ENCODE data around the gene EHD1.
A peak's percentile ranks its signal among the peaks of the same experiment; 100 is the strongest.

DNA sequence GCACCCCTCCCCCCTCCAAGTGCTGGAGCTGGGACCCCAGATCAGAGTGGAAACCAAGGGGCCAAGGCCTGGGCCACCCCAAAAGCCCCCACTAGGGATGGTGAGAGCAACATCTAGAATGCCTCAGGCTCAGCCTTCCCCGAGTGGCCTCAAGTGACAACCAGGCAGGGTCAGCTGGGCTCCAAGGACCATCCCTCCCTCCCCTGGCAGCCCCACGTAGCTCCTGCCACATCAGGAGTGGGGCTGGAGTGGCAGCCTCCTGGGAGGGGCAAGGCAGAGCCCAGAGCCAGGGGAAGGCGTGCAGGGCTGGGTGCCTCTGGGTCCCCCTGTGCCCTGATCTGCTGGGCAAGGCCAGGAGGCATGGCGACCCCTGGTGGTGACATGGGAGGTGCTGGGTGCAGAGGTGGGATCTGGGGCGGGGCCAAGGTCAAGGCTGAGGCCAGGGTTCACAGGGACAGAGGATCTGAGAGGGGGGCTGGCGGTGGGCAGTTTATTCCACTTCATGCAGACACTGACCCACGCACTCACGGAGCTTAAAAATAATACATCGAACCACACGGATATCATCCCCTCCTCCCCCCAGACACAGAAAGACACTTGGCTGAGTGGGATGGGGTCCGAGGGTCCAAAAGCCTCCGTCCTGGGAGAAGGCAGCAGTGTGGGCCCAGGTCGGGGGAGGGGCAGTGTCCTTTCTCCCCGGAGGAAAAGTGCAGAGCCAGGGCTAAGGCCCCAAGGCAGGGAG lies 15.8 kb upstream of the EHD1 start:
- TF ChIP-seq, protein P1, sequence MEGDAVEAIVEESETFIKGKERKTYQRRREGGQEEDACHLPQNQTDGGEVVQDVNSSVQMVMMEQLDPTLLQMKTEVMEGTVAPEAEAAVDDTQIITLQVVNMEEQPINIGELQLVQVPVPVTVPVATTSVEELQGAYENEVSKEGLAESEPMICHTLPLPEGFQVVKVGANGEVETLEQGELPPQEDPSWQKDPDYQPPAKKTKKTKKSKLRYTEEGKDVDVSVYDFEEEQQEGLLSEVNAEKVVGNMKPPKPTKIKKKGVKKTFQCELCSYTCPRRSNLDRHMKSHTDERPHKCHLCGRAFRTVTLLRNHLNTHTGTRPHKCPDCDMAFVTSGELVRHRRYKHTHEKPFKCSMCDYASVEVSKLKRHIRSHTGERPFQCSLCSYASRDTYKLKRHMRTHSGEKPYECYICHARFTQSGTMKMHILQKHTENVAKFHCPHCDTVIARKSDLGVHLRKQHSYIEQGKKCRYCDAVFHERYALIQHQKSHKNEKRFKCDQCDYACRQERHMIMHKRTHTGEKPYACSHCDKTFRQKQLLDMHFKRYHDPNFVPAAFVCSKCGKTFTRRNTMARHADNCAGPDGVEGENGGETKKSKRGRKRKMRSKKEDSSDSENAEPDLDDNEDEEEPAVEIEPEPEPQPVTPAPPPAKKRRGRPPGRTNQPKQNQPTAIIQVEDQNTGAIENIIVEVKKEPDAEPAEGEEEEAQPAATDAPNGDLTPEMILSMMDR (IDR thresholded peaks at IDR 0.05) = peak; percentile 58 to 84
- TF ChIP-seq POLR2AphosphoS5 (IDR thresholded peaks at IDR 0.05) = peak in 1 of 3 donors; percentile 12
